Esophagus squamous epithelium (tissue), 4 donors: ENCODE measurements around the gene ZNF592.

ENCODE experiments used
- POLR2A ChIP-seq, 4 donors: fragments of 450-650 bp; IDR thresholded peaks; one replicate each; pipeline ENCODE4 v1.6.1; 2017; ENCODE audit warnings: antibody characterized with exemption in 4 of 4, mild to moderate bottlenecking in 4 of 4, moderate library complexity in 3 of 4
- TF ChIP-seq, protein P1 (sequence below), 6 experiments: fragments of 450-650 bp in 4 of 6; fragments of 200-600 bp in 2 of 6; sonication (generic) in 2 of 6; IDR thresholded peaks; one replicate each; pipeline ENCODE4 v1.5.1; 2016 to 2019; ENCODE audit warnings: antibody characterized with exemption in 6 of 6, mild to moderate bottlenecking in 4 of 6, moderate library complexity in 4 of 6

- TF ChIP-seq, protein P1, sequence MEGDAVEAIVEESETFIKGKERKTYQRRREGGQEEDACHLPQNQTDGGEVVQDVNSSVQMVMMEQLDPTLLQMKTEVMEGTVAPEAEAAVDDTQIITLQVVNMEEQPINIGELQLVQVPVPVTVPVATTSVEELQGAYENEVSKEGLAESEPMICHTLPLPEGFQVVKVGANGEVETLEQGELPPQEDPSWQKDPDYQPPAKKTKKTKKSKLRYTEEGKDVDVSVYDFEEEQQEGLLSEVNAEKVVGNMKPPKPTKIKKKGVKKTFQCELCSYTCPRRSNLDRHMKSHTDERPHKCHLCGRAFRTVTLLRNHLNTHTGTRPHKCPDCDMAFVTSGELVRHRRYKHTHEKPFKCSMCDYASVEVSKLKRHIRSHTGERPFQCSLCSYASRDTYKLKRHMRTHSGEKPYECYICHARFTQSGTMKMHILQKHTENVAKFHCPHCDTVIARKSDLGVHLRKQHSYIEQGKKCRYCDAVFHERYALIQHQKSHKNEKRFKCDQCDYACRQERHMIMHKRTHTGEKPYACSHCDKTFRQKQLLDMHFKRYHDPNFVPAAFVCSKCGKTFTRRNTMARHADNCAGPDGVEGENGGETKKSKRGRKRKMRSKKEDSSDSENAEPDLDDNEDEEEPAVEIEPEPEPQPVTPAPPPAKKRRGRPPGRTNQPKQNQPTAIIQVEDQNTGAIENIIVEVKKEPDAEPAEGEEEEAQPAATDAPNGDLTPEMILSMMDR (IDR thresholded peaks at IDR 0.05) = no peak
- no peak for TF ChIP-seq POLR2A (IDR thresholded peaks at IDR 0.05)
Observed at GRCh38 chr15:84855136-84855535, 106.7 kb downstream of the ZNF592 start.
